GM11168 (cell line): Measurements from ENCODE around the gene OR4D11.
"Not testable (repeated sequence)": the region's sequence is repeated elsewhere in the genome, so short reads cannot be mapped to it uniquely, and the experiment has no call there.

Experiments used
- in situ Hi-C: fragments of 300-500 bp; cut with MboI; formaldehyde crosslinking; loops from one replicate; pipeline ENCODE4 v1.12.0; 2022; ENCODE audit warnings: low sequenced_read_pairs; ENCODE audit not compliant: unreplicated experiment

OR4D11 gene

DNA sequence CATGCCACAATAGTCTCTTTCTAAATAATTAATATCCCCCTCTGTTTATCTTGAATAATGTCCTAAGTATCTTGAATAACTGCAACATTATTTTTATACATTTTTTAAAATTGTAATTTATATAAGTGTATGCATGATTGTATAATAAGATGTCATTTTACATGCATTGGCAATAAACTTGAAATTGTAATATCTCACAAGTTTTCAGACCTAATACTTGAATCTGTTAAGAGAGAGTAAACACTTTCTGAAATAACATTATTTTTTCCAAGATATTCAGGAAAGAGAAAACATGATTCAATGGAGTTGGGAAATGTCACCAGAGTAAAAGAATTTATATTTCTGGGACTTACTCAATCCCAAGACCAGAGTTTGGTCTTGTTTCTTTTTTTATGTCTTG lies at the start of gene OR4D11:
OR4D11 (plus strand) TSS at position 301 of the 400 bp plus-strand sequence; CDS start at position 301, 0 bp downstream.
- in situ Hi-C loops = no loop called here

DNA sequence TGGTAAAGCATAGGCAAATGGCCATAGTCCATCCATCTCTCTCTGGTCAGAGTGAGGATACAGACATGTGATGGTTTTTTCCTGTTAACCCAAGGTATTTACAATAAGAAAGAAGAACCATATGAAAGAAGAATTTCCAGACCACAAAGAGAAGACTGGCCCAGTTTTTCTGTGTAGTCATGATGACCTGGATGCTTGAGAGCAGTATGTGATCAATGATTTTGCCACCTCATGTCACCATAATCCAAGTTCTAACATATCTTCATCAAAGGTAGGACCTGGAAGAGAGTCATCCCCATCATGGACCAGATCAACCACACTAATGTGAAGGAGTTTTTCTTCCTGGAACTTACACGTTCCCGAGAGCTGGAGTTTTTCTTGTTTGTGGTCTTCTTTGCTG lies 46.7 kb upstream of the OR4D11 start, which contains the start of gene OR4D6:
OR4D6 (plus strand) TSS at position 301 of the 400 bp plus-strand sequence; CDS start at position 301, 0 bp downstream.
- in situ Hi-C loops = no loop called here

DNA sequence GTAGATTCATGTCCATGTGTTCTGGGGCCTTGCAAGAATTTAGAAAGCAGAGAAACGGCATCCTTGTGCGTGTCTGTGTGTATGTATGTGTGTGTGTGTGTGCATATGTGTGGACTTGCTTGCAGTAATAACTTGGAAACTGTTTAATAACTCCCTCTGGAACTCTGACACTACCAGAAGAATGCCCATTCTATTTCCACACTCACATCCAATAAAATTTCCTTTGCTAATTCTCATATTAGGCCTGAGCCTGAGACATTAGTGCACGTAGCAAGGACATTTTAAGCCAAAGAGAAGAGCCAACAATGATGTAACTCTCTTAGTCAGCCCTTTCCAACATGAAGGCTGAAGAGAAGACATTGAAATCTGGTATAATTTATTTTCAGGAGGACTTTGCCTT lies 43.5 kb upstream of the OR4D11 start:
- in situ Hi-C loops = no loop called here

- in situ Hi-C loops = no loop called here
These were observed 40.2 kb upstream of the OR4D11 start for GRCh38 chr11:59463190-59463641.

DNA sequence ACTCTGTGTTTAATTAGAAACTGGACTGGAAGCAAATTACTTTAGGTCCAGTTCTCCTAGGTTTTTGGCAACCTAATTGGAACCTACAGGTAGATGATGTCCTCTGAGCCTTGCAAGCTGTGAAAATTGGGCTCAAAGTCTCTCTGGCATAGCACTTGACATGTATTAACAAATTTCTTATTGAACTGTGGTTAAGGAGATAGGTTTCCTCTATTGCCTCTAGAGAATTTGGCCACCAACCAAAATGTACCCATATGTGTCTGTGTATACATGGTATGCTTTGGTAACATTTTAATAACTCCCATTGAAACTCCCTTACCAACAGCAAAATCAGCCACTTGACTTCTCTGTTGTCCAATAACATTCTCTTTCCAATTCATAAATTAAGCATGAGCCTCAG lies 30.4 kb upstream of the OR4D11 start, which contains the start of gene OR4D10:
OR4D10 (plus strand) TSS at position 301 of the 400 bp plus-strand sequence. CDS start 4,115 bp downstream, outside the sequence.
- in situ Hi-C loops = no loop called here

GRCh38 chr11:59475176-59475575 lies 28.2 kb upstream of the OR4D11 start:
- in situ Hi-C loops = no loop called here

DNA sequence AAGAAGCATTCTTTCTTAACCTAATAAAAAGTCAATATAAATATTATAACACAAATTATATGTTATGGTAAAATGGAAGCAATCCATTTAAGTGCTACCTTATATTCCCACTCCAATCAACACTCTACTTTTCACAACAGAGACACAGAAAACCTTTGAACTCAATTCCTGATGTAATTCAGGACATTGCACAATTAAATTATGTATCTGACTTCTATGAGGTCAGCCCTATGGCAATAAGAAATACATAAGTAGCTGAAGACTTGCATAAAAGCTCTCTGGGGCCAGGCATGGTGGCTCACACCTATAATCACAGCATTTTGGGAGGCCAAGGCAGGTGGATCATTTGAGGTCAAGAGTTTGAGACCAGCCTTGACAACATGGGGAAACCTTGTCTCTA lies 23.5 kb upstream of the OR4D11 start:
- in situ Hi-C loops = no loop called here

GRCh38 chr11:59480359-59480758 lies 23.0 kb upstream of the OR4D11 start:
- in situ Hi-C loops = no loop called here

DNA sequence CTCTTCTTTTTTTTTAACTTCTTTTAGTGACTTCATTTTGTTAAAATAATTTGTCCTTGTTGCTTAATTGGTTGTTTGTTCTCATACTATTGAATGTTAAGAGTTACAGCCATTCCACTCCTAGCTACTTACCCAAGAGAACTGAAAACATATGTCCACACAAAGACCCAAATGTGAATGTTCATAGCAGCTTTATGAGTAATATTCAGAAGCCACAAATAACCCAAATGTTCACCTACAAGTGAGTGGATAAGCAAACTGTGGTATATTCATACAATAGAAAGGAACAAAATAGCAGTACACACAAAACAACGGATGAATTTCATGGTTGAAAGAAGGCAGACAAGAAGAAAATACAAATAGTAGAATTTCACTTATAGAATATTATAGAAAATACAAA lies 1.4 kb upstream of the OR4D11 start:
- in situ Hi-C loops = no loop called here

DNA sequence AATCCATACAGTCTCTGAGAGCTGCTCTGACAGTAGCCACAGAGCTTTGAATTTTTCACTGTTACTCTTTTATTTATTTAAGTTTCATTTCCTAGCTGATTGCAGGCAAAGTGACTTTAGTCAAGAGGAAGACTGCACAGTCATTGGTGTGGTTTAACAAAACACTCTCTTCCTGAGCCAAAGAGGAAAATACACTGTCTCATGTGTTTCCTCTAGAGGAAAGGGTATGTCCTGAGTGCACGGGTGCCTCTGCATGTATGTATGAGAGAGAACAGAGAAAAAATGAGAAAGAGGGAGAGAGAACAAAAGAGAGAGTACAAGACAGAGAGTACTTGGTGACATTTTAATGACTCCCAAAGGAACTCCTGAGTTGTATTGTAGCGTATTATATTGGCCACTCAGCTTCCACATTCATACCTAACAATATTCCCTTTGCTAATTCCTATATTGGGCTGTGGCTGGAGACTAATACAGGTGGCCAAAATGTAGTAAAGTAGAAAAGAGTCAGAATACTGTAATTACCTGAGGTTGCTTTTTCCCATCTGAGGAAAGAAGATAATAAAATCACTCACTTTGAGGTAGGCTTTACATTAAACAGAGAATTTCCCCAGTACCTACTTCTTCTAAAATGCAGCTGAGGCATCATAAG lies 7.7 kb downstream of the OR4D11 start, which contains the start of gene OR4D9:
OR4D9 (plus strand) TSS at position 599 of the 649 bp plus-strand sequence. CDS start 3,374 bp downstream, outside the sequence.
- in situ Hi-C loops = no loop called here

- in situ Hi-C loops = no loop called here
These were observed 8.3 kb downstream of the OR4D11 start for GRCh38 chr11:59511675-59512074.

DNA sequence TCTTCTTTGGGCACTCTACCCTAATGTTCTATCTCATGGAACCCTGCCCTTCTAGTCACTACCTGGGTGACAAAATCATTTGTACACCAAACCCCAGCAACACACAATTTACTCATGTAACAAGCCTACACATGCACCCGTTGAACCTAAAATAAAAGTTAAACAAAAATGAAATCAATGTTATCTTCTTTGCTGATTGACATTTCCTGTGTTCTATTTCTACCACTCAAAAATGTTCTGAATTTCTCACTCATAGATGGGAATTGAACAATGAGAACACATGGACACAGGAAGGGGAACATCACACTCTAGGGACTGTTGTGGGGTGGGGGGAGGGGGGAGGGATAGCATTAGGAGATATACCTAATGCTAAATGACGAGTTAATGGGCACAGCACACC lies 16.8 kb downstream of the OR4D11 start:
- in situ Hi-C loops = not testable (repeated sequence)

DNA sequence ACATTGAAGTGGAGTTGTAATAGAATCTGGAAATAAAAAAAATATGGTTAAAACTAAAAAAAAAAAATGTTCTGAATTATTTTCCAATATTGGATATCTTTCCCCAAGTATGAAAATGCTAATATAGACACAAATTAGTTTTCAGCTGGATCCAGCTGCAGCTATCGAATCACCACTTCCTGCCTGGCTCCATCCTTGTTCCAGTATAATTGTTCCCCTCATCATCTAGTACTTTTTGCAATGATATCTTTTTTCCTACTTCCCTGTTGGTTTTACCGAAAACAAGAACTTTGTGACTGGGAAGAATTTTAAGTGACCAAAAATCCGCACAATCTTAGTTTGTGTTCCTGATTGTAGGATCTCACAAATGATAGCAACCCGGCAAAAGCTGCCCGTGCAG lies 17.4 kb downstream of the OR4D11 start:
- in situ Hi-C loops = no loop called here

- in situ Hi-C loops = no loop called here
These were observed 20.2 kb downstream of the OR4D11 start for GRCh38 chr11:59523541-59523940.

DNA sequence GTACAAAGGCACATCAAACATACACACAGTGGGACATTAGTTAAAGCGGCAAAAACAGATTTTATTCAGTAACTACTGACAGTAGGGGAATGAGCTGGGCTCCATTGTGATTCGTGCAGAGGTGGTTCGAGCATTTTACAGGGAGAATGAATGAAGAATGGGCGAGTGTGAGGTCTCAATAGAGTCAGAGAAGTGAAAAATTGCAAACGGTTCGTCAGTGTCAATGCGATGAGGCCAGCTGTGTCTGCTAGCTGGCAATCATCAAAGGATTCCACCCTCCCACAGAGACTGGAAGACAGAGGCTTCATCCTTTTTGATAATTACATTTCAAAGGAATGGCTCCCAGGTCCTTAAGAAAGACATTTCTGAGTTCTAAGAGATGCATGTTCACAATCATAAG lies 25.3 kb downstream of the OR4D11 start:
- in situ Hi-C loops = no loop called here

DNA sequence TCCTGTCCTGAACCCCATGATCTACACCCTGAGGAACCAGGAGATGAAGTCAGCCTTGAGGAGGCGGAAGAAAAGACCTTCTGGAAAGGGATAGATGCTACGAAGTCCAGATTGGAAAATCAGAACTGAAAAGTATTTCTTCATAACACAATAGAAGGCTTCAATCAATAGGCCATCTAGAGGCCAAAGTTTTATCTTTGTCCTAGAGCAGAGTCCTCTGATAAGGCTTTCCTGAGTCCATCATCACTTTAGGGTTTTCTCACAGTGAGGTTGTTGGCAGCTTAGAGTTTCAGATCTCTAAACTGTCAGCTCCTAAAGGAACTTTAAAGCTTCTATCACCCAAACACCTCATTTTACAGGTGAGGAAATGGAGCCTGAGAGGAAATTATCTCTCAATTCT lies 29.2 kb downstream of the OR4D11 start:
- in situ Hi-C loops = no loop called here

DNA sequence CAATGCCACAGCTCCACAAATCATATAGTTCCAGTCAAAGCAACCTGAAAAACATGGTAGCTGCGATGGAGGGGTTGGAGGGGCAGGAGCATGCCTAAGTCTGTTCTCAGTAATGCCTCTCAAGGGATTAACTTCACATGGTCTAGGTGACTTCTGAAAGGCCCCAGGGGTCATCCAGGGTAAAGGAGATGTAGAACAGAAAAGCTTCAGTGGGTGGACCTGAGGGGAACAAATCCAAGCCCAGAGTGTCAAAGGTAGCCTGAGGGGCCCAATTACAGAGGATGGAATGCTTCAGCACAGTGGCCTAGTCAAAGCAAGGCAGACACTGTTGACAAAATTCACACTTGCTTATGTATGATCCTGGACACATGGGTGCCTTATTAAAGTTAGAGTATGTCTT lies 31.3 kb downstream of the OR4D11 start:
- in situ Hi-C loops = no loop called here

DNA sequence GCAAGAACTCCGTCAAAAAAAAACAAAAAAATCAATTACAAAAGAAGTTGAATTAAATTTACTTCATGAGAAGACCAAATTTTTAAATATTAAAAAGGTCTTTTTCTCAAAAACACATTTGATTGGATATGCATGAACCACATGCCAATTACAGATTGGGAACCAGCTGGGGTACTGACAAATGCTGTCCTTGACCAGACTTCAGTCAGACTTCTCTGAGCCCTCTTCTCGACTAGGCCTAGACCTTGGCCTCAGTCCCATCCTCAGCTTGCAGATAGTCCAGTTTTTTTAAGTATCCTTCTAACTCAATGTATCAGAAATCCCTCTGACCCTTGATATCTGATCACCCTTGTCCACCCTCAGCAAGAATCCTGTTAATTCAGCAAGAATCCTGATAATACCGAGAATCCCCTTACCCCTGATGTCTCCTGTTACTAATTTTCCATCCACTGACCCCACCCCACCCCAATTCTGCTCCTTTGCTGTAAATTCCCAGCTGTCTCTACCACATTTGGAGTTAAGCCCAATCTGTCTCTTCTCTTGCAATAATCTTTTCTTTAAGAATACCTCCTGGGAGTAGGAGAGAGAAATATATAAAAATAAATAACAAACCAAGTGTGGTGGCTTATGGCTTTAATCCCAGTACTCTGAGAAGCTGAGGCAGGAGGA lies 38.9 kb downstream of the OR4D11 start:
- in situ Hi-C loops = no loop called here

- in situ Hi-C loops = not testable (repeated sequence)
These were observed 40.3 kb downstream of the OR4D11 start for GRCh38 chr11:59543713-59544112.

DNA sequence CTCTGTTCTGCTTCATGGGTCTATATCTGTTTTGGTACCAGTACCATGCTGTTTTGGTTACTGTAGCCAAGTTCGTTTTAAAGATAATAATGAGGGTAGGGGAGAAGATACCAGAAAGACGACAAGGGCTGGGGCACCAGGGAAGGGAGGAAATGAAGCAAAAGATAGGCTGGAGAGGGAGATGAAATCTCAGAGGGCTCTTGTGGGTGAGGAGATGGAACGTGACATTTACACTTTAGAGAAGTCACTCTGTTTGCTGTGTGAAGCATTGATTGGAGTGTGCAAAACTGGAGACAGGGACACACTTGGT lies 41.4 kb downstream of the OR4D11 start:
- in situ Hi-C loops = no loop called here

DNA sequence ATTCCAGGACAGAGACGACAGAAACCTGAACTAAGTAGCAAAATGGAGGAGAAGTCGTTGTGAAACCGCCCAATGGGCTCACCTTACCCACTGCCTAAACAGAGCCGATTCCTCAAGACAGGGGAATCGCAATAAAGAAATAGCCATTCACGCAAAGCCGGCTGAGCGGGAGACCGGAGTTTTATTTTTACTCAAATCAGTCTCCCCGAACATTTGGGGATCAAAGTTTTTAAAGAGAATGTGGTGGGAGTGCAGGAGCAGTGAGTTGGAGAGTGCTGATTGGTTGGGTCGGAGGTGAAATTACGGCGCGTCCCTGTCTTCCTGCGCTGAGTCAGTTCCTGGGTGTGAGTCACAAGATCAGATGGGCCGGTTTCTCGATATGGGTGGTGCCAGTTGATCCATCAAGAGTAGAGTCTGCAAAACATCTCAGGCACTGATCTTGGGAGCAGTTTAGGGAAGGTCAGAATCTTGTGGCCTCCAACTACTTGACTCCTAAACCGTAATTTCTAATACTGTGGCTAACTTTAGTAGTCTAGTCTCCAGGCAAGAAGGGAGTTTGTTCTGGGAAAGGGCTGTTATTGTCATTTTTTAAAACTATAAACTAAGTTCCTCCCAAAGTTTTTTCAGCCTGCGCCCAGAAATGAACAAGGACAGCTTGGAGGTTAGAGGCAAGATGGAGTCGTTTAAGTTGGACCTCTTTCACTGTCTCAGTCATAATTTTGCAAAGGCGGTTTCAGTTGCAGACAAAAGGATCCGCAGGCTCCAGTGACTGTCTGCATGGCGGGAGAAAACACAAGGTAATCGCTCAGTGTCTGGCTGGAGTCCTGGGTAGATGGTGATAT lies 42.0 kb downstream of the OR4D11 start:
- in situ Hi-C loops = no loop called here
